ENCODE data around the gene NOMO2. TPM values are rescaled to one million over a fixed set of nuclear protein-coding genes. Genes with fewer than 3 reads are reported as not detected.
"Not testable (repeated sequence)": the region's sequence is repeated elsewhere in the genome, so short reads cannot be mapped to it uniquely, and the experiment has no call there.

Gene NOMO2
- polyA plus RNA-seq, 6 donors from 2014 or later, result 31.1 to 47.7 (median 44.0) TPM

DNA sequence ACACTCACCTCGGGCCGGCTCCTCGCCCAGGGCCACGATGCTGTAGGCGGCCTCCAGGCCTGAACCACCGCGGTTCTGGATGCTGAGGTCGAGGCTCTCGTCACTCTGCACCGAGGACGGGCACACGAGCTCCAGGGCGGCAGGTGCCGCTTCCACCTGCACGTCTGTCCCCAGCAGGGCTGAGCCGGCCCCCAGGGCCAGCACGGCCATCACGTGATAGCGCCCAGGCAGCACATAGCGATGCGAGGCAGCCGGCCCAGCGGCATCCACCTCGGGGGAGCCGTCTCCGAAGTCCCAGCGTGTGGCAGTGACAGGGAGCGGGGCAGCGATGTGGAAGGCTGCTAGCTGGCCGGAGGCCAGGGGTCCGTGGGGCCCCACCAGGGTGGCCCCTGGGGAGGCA, 167.5 kb downstream of the NOMO2 start:
- H3K4me3 Mint-ChIP-seq; H3K9me3 Mint-ChIP-seq; H3K4me1 Mint-ChIP-seq; H3K27ac Mint-ChIP-seq; H3K36me3 Mint-ChIP-seq; DNase-seq; H3K27me3 Mint-ChIP-seq; ATAC-seq (ENCODE audit: low read depth in 2 of 2): not testable (repeated sequence)

DNA sequence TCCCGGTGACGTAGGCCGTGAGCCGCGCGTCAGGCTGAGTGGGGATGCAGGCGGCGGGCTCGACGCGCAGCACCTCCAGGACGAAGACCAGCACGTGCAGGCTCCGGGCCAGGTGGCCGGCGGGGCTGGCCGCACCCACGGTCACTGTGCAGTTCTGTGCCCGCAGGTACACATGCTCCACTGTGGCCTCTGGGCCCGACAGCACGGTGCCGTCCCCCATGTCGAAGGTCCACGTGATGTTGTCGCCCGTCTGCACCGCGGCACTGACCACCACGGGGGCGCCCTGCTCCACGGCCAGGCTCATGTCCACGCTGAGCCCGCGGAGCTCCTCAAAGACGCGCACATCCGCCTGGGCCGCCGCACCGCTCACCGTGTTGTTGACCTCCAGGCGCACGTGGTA, 174.1 kb downstream of the NOMO2 start:
- not testable (repeated sequence) for ATAC-seq (ENCODE audit: low read depth in 2 of 2)

DNA sequence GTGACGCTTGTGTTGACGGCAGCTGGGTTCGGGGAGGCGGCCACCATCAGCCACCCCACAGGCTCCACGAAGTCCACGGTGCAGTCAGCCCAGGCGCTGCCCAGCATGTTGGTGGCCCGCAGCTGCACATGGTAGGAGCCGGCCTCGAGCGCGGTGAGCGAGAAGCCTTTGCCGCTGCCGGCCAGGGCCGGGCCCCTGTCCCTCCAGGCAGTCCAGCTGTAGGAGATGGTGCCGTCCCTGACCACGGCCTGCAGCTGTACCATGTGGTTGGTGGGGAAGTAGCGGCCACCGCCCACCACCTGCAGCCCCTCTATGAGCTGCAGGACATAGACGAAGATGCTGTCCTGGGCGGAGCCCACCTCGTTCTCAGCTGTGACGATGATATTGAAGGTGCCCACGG, 175.4 kb downstream of the NOMO2 start:
- not testable (repeated sequence) for H3K27ac Mint-ChIP-seq; H3K4me1 Mint-ChIP-seq; ATAC-seq (ENCODE audit: low read depth in 2 of 2); H3K4me3 Mint-ChIP-seq; DNase-seq; H3K27me3 Mint-ChIP-seq; H3K9me3 Mint-ChIP-seq; H3K36me3 Mint-ChIP-seq

More for the DNA sequence above, 174.1 kb downstream of the NOMO2 start:
- not testable (repeated sequence) for H3K4me3 Mint-ChIP-seq, H3K4me1 Mint-ChIP-seq, H3K36me3 Mint-ChIP-seq, H3K27me3 Mint-ChIP-seq, DNase-seq, H3K27ac Mint-ChIP-seq, H3K9me3 Mint-ChIP-seq

DNA sequence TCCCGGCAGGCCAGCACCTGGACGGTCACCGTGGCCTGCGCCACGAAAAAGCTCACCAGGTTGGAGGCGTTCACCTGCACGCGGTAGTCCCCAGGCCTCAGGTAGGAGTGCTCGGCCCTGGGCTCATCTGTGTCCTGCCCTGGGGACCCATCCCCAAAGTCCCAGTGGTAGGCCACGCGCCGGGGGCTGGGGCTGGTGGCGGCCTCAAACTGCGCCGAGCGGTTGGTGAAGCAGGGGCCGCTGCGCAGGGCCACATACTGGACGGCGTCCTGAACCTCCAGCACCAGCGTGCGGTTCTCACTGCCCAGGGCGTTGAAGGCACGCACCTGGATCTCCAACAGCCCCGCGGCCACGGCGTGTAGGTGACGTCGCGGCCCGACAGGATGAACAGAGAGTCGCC, 176.6 kb downstream of the NOMO2 start:
- H3K27me3 Mint-ChIP-seq, result not testable (repeated sequence)

DNA sequence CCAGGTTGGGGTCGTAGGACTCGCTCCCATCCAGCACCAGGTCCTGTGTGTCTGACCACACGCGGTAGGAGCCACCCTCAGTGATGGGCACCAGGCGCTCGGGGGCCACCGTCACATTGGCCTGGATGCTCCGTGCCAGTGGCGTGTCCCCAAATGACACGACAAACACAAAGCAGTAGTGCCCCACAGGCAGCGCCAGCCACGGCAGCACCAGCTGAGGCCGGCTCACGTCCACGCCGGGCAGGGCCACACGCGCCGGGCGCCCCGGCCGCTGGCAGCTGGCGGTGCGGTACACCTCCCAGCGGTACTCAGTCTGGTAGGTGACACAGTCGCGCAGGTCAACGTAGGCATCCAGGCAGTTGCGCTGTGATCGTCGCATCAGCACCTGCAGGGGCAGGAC, 177.0 kb downstream of the NOMO2 start:
- not testable (repeated sequence) for H3K27ac Mint-ChIP-seq; H3K36me3 Mint-ChIP-seq; H3K4me3 Mint-ChIP-seq; H3K9me3 Mint-ChIP-seq; DNase-seq; ATAC-seq (ENCODE audit: low read depth in 2 of 2); H3K27me3 Mint-ChIP-seq; H3K4me1 Mint-ChIP-seq

More for the DNA sequence above, 176.6 kb downstream of the NOMO2 start:
- DNase-seq; H3K4me1 Mint-ChIP-seq; H3K9me3 Mint-ChIP-seq; H3K4me3 Mint-ChIP-seq; H3K36me3 Mint-ChIP-seq; ATAC-seq (ENCODE audit: low read depth in 2 of 2); H3K27ac Mint-ChIP-seq: not testable (repeated sequence)

DNA sequence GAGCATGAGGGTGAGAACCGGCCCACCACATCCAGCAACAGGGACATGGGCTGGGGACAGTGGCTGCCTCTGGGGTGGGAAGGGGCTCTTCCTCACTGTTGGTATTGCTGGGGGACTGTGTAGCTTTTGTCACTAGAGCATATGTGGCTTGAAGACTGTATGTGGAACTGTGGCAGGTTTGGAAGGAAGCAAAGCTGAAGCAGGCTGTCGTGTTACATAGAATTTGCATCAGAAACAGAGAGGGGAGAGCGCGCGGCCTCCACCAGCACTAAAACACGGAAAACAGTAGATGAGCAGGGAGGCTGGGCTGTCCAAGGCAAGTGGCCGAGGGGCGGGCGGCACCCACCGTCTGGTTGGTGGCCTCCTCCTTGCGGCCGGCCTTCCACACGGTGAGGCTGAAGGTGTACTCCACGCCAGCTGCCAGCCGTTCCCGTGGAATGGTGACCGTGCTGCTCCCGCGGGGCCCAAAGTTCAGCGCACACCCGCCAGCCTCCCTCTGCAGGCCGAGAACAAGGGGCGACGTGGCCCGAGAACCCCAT, 177.7 kb downstream of the NOMO2 start:
- ATAC-seq (ENCODE audit: low read depth in 2 of 2); H3K4me1 Mint-ChIP-seq; DNase-seq; H3K27me3 Mint-ChIP-seq; H3K9me3 Mint-ChIP-seq; H3K4me3 Mint-ChIP-seq; H3K36me3 Mint-ChIP-seq; H3K27ac Mint-ChIP-seq: not testable (repeated sequence)

DNA sequence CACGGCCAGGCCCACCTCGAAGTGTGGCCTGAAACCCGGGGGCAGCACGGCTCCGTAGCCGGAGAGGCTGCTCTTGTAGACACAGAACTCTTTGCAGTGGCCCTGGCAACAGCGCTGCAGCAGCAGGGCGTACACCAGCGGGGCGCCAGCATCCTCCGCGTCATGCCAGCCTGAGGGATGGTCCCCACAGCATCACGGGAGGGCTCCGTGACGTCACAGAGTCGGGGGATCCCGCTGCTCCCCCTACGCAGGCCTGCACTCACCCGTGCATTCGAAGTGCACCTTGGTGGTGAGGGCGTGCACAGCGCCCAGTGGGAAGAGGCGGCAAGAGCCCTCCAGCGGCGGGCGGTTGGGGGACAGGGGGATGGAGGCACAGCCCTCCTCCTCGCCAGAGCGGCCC, 179.2 kb downstream of the NOMO2 start:
- not testable (repeated sequence) for H3K4me3 Mint-ChIP-seq; H3K36me3 Mint-ChIP-seq; H3K27me3 Mint-ChIP-seq; H3K27ac Mint-ChIP-seq; H3K9me3 Mint-ChIP-seq; DNase-seq; ATAC-seq (ENCODE audit: low read depth in 2 of 2); H3K4me1 Mint-ChIP-seq

Other genes starting within 250 kb of the NOMO2 start
- gene NPIPA8, start 225.4 kb downstream of the NOMO2 start, polyA plus RNA-seq (ENCODE audit: low read depth in 6 of 6), result 1 to 10 TPM in 1 of 6 donors, not detected in 5; 2.1 TPM
- gene RPS15A, start 228.2 kb upstream of the NOMO2 start, polyA plus RNA-seq (ENCODE audit: low read depth in 6 of 6), result 1,000 to 10,000 TPM; 1,634 to 3,499 (median 2,919) TPM
- 100 to 1,000 TPM; 182 to 283 (median 211) TPM for gene ARL6IP1, start 239.5 kb upstream of the NOMO2 start, polyA plus RNA-seq (ENCODE audit: low read depth in 6 of 6)

Measured in naive B cell (primary cell).